Measurements from ENCODE around the gene C19orf38.

DNA sequence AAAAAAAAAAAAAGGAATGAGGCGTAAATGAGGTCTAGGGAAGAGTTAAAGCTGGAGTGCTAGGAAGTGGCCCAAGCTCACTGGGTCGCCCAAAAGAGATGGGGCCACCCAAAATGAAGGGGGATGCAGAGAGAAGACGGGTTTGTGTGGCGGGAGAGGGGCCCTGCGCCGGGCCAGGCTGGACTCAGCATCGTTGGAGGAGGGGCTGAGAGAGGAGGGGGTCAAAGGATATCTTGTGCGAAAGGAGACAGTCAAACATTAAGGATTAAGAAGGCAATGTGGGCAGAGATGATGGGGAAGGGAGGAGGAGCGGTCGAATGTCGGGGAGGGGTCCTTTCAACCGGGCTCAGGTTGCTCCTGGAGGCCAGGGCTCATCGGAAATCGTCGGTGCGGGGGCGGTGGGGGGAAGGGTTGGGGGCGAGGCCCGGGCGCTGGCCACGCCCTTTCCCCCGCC is 22.3 kb downstream of the C19orf38 start:
- TF ChIP-seq, protein P1, sequence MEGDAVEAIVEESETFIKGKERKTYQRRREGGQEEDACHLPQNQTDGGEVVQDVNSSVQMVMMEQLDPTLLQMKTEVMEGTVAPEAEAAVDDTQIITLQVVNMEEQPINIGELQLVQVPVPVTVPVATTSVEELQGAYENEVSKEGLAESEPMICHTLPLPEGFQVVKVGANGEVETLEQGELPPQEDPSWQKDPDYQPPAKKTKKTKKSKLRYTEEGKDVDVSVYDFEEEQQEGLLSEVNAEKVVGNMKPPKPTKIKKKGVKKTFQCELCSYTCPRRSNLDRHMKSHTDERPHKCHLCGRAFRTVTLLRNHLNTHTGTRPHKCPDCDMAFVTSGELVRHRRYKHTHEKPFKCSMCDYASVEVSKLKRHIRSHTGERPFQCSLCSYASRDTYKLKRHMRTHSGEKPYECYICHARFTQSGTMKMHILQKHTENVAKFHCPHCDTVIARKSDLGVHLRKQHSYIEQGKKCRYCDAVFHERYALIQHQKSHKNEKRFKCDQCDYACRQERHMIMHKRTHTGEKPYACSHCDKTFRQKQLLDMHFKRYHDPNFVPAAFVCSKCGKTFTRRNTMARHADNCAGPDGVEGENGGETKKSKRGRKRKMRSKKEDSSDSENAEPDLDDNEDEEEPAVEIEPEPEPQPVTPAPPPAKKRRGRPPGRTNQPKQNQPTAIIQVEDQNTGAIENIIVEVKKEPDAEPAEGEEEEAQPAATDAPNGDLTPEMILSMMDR (IDR thresholded peaks at IDR 0.05; ENCODE audit: borderline replicate concordance, extremely low read depth, low read length, poor library complexity, severe bottlenecking) = no peak
- no peak for TF ChIP-seq EZH2 (IDR thresholded peaks at IDR 0.05; ENCODE audit: borderline replicate concordance, low read depth, low read length, severe bottlenecking)
